Measurements from ENCODE around the gene TGM1. TPM values are rescaled to one million over a fixed set of nuclear protein-coding genes. Genes with fewer than 3 reads are reported as not detected.
A peak's percentile ranks its signal among the peaks of the same experiment; 100 is the strongest.

The TGM1 gene
- total RNA-seq, 4 donors from 2014 or later = 0.52 to 3.3 (median 1.6) TPM

- 78% methylated on average over 2 of the region's 2 CpGs for WGBS
- peak overlapping the region; percentile 92 to 99 (median 96) for H3K27ac ChIP-seq (replicated peaks in 1 of 4)
- H3K36me3 ChIP-seq = peaks cover 0 to 22% (median 14%) of the 10 kb centered on the region in 4 donors
- peaks cover 26 to 42% (median 40%) of the 10 kb centered on the region in 4 donors for H3K4me1 ChIP-seq
- no peak for DNase-seq (ENCODE audit: extremely low spot score)
- H3K4me3 ChIP-seq = peak overlapping the region; percentile 63 to 78 (median 73)
- H3K27me3 ChIP-seq = peaks cover 0 to 6% (median 0%) of the 10 kb centered on the region in 4 donors
- intact Hi-C loops (cut with DNase I) = no loop called here
- no peaks in the 10 kb centered on the region for H3K9me3 ChIP-seq
- TF ChIP-seq CTCF (IDR thresholded peaks at IDR 0.05) (no peak), POLR2A (IDR thresholded peaks at IDR 0.05; ENCODE audit: low read depth) (no peak), POLR2AphosphoS5 (IDR thresholded peaks at IDR 0.05) (no peak), EP300 (IDR thresholded peaks at IDR 0.05) (no peak)
Observed at GRCh38 chr14:24216345-24216699, 46.7 kb downstream of the TGM1 start.

- Histone ChIP-seq H3K36me3 (peaks cover 0 to 28% (median 20%) of the 10 kb centered on the region in 4 donors), H3K4me3 (peak within 1 kb of the TSS; percentile 63 to 78 (median 73)), H3K4me1 (peaks cover 26 to 48% (median 43%) of the 10 kb centered on the region in 4 donors), H3K9me3 (no peaks in the 10 kb centered on the region), H3K27ac (replicated peaks in 1 of 4) (peak within 1 kb of the TSS; percentile 92 to 99 (median 96)), H3K27me3 (peaks cover 0 to 6% (median 0%) of the 10 kb centered on the region in 4 donors)
- peak; percentile 95 to 97 for TF ChIP-seq POLR2AphosphoS5 (IDR thresholded peaks at IDR 0.05)
- peak; percentile 49 to 60 (median 53) for TF ChIP-seq CTCF (IDR thresholded peaks at IDR 0.05)
- no peak for TF ChIP-seq EP300 (IDR thresholded peaks at IDR 0.05)
- peak; percentile 50 for TF ChIP-seq POLR2A (IDR thresholded peaks at IDR 0.05; ENCODE audit: low read depth)
- intact Hi-C loops (cut with DNase I) = no loop called here
- WGBS = under 1% methylated on average over 15 of the region's 40 CpGs
- peak; percentile 96 for DNase-seq (ENCODE audit: extremely low spot score)
Observed at GRCh38 chr14:24215495-24216344, 47.3 kb downstream of the TGM1 start, which contains the start of gene MDP1. MDP1 (minus strand) TSS chr14:24216066; CDS start chr14:24215955, 111 bp downstream.

- no peak for DNase-seq (ENCODE audit: extremely low spot score)
Observed at GRCh38 chr14:24213866-24214662, 48.9 kb downstream of the TGM1 start.

More at GRCh38 chr14:24213866-24214662, 48.9 kb downstream of the TGM1 start:
- H3K36me3 ChIP-seq = peaks cover 11 to 45% (median 36%) of the 10 kb centered on the region in 4 donors
- peak overlapping the region; percentile 92 to 99 (median 96) for H3K27ac ChIP-seq (replicated peaks in 1 of 4)
- peaks cover 26 to 56% (median 43%) of the 10 kb centered on the region in 4 donors for H3K4me1 ChIP-seq
- no peak for TF ChIP-seq EP300 (IDR thresholded peaks at IDR 0.05)
- no peak for TF ChIP-seq POLR2AphosphoS5 (IDR thresholded peaks at IDR 0.05)
- no peak for TF ChIP-seq POLR2A (IDR thresholded peaks at IDR 0.05; ENCODE audit: low read depth)
- TF ChIP-seq CTCF (IDR thresholded peaks at IDR 0.05) = no peak
- 92% methylated on average over 7 of the region's 7 CpGs for WGBS
- H3K4me3 ChIP-seq = peak overlapping the region; percentile 75 to 97 (median 81)
- intact Hi-C loops (cut with DNase I) = loop anchor here (2.0 kb wide), 1 partner anchor 19 kb away; the partner anchor contains the start of gene TM9SF1
- H3K9me3 ChIP-seq = no peaks in the 10 kb centered on the region
- H3K27me3 ChIP-seq = peaks cover 0 to 6% (median 0%) of the 10 kb centered on the region in 4 donors
